D721Med (cell line): ENCODE measurements around the gene EHBP1L1.

Experiments
- DNase-seq: peaks from one replicate; pipeline ENCODE4 v3.0.0; 2011; ENCODE audit warnings: low spot score; ENCODE audit not compliant: insufficient read length
- FAIRE-seq: peaks from 2 replicates; lab custom pipeline; 2011; peaks lifted over from hg19 to GRCh38; lab: Jason Lieb, UNC
- CTCF ChIP-seq: IDR thresholded peaks from 2 replicates; pipeline ENCODE4 v1.5.1; 2012; ENCODE audit warnings: mild to moderate bottlenecking, control low read depth; ENCODE audit not compliant: insufficient read depth; ENCODE audit errors: missing control alignments

Gene EHBP1L1

GRCh38 chr11:65619281-65619928 is 43.6 kb downstream of the EHBP1L1 start:
- DNase-seq: no peak
- no peak for TF ChIP-seq CTCF
- FAIRE-seq: no peak

GRCh38 chr11:65620666-65621065 is 44.8 kb downstream of the EHBP1L1 start:
- FAIRE-seq (no peak), DNase-seq (no peak)
- no peak for TF ChIP-seq CTCF

- FAIRE-seq (no peak), DNase-seq (no peak)
- TF ChIP-seq CTCF: no peak
These were observed 45.6 kb downstream of the EHBP1L1 start for GRCh38 chr11:65621460-65621859.

GRCh38 chr11:65622011-65622410 is 46.2 kb downstream of the EHBP1L1 start:
- TF ChIP-seq CTCF: no peak
- no peak for FAIRE-seq
- DNase-seq: no peak

GRCh38 chr11:65623177-65623576 is 47.3 kb downstream of the EHBP1L1 start:
- FAIRE-seq (no peak), DNase-seq (no peak)
- TF ChIP-seq CTCF: no peak

- FAIRE-seq: no peak
- no peak for TF ChIP-seq CTCF
- no peak for DNase-seq
These were observed 48.2 kb downstream of the EHBP1L1 start for GRCh38 chr11:65623852-65624616.
